HEK293T (cell line): ENCODE results near the gene SLC6A6.

Experiments used
- BHLHE40 ChIP-seq: fragments of 450-650 bp; IDR thresholded peaks from 2 replicates; pipeline ENCODE4 v1.6.1; 2016; ENCODE audit warnings: mild to moderate bottlenecking, moderate library complexity, borderline replicate concordance
- CTBP1 ChIP-seq: fragments of 450-650 bp; IDR thresholded peaks from 2 replicates; pipeline ENCODE4 v1.6.1; 2016; ENCODE audit warnings: borderline replicate concordance
- SP1 ChIP-seq: fragments of 450-650 bp; IDR thresholded peaks from 2 replicates; pipeline ENCODE4 v1.6.1; 2017
- TARDBP ChIP-seq: fragments of 450-650 bp; IDR thresholded peaks from 2 replicates; pipeline ENCODE4 v1.6.1; 2016

GRCh38 chr3:14453876-14454638 lies 51.7 kb downstream of the SLC6A6 start:
- no peak for TF ChIP-seq CTBP1
- no peak for TF ChIP-seq TARDBP
- TF ChIP-seq SP1 = no peak
- TF ChIP-seq BHLHE40 = no peak
